ENCODE results near the gene BLOC1S3. TPM values are rescaled to one million over a fixed set of nuclear protein-coding genes. Genes with fewer than 3 reads are reported as not detected.

The BLOC1S3 gene
- total RNA-seq, 1 experiment from 2014 or later: 25.2 TPM

DNA sequence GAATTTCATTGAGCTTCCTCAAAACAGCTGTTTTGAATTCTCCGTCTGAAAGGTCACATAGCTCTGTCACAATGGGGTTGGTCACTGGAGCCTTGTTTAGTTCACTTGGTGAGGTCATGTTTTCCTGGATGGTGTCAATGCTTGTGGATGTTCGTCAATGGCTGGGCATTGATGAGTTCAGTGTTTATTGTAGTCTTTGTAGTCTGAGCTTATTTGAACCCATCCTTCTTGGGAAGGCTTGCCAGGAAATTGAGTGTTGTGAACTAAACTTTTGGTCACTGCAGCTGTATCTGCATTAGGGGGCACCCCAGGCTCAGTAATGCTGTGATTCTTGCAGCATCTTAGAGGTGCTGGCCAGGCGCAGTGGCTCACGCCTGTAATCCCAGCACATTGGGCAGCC lies 22.0 kb downstream of the BLOC1S3 start:
- no TSS peak for BruUV-seq (replicated peaks)
- intact Hi-C loops (cut with micrococcal nuclease; ENCODE audit: unreplicated experiment): loop anchor here (1.0 to 2.0 kb wide), 2 partner anchors 48 to 138 kb away; no protein-coding TSS in a partner anchor
- Mint-ChIP-seq H3K27ac (ENCODE audit: unreplicated experiment) (no peak overlapping the region), H3K27me3 (ENCODE audit: unreplicated experiment) (peaks cover 41% of the 10 kb centered on the region), H3K4me1 (ENCODE audit: low read depth, unreplicated experiment) (no peaks in the 10 kb centered on the region), H3K9me3 (ENCODE audit: low read depth, unreplicated experiment) (no peaks in the 10 kb centered on the region), H3K36me3 (ENCODE audit: insufficient read depth, unreplicated experiment) (no peaks in the 10 kb centered on the region), H3K4me3 (ENCODE audit: low read depth, unreplicated experiment) (no peak overlapping the region)
- DNase-seq: peak; percentile 59
- CTCF ChIA-PET: interaction anchor here (0.6 to 1.5 kb wide), 9 partner anchors 13 to 460 kb away, joined by 3 to 10 read pairs (median 4); no protein-coding TSS in a partner anchor
- TF ChIP-seq, protein P1, sequence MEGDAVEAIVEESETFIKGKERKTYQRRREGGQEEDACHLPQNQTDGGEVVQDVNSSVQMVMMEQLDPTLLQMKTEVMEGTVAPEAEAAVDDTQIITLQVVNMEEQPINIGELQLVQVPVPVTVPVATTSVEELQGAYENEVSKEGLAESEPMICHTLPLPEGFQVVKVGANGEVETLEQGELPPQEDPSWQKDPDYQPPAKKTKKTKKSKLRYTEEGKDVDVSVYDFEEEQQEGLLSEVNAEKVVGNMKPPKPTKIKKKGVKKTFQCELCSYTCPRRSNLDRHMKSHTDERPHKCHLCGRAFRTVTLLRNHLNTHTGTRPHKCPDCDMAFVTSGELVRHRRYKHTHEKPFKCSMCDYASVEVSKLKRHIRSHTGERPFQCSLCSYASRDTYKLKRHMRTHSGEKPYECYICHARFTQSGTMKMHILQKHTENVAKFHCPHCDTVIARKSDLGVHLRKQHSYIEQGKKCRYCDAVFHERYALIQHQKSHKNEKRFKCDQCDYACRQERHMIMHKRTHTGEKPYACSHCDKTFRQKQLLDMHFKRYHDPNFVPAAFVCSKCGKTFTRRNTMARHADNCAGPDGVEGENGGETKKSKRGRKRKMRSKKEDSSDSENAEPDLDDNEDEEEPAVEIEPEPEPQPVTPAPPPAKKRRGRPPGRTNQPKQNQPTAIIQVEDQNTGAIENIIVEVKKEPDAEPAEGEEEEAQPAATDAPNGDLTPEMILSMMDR (IDR thresholded peaks at IDR 0.05; ENCODE audit: unreplicated experiment): no peak

DNA sequence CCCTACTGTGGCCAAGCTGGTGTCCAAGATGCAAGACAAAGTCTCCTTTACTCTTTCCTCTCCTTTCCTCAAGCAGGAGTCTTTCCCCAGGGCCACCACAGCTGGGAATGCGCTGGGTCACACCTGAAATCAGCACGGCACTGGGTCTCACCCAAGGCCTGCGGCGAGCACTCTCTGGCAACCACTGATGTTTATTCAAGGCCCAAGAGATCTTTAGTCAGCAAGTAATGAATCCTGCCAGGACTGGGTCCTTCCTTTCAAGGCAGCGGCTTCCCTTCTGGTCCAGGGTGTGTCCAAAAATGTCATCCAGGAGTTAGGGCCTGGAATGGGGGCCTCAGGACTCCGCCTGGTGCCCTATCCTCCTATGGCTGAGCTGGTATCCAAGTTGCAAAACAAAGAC lies 24.1 kb downstream of the BLOC1S3 start:
- TF ChIP-seq, protein P1 (IDR thresholded peaks at IDR 0.05; ENCODE audit: unreplicated experiment): no peak
- no peak for DNase-seq
- BruUV-seq (replicated peaks): no TSS peak
- H3K27me3 Mint-ChIP-seq (ENCODE audit: unreplicated experiment): peaks cover 31% of the 10 kb centered on the region
- no peaks in the 10 kb centered on the region for H3K4me1 Mint-ChIP-seq (ENCODE audit: low read depth, unreplicated experiment)
- intact Hi-C loops (cut with micrococcal nuclease; ENCODE audit: unreplicated experiment): no loop called here
- H3K4me3 Mint-ChIP-seq (ENCODE audit: low read depth, unreplicated experiment): no peak overlapping the region
- no peaks in the 10 kb centered on the region for H3K36me3 Mint-ChIP-seq (ENCODE audit: insufficient read depth, unreplicated experiment)
- CTCF ChIA-PET: no interaction called here
- H3K27ac Mint-ChIP-seq (ENCODE audit: unreplicated experiment): no peak overlapping the region
- H3K9me3 Mint-ChIP-seq (ENCODE audit: low read depth, unreplicated experiment): no peaks in the 10 kb centered on the region

DNA sequence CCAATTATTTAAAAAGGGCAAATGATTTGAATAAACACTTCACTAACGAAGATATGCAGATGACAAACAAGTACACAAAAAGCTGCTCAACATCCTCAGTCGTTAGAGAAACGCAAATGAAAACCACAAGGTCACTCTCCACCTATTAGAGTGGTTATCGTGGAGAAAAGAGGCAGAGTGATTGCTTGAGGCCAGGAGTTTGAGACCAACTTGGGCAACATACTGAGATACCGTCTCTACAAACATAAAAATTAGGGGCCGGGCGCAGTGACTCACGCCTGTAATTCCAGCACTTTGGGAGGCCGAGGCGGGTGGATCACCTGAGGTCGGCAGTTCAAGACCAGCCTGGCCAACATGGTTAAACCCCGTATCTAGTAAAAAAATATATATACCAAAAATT lies 27.2 kb downstream of the BLOC1S3 start:
- no peak overlapping the region for H3K4me3 Mint-ChIP-seq (ENCODE audit: low read depth, unreplicated experiment)
- TF ChIP-seq, protein P1 (IDR thresholded peaks at IDR 0.05; ENCODE audit: unreplicated experiment): no peak
- H3K36me3 Mint-ChIP-seq (ENCODE audit: insufficient read depth, unreplicated experiment): no peaks in the 10 kb centered on the region
- H3K9me3 Mint-ChIP-seq (ENCODE audit: low read depth, unreplicated experiment): no peaks in the 10 kb centered on the region
- CTCF ChIA-PET: interaction anchor here (0.6 kb wide), 1 partner anchor 40 kb away, joined by 5 read pairs; no protein-coding TSS in a partner anchor
- H3K4me1 Mint-ChIP-seq (ENCODE audit: low read depth, unreplicated experiment): peaks cover 16% of the 10 kb centered on the region
- no peak overlapping the region for H3K27ac Mint-ChIP-seq (ENCODE audit: unreplicated experiment)
- DNase-seq: no peak
- intact Hi-C loops (cut with micrococcal nuclease; ENCODE audit: unreplicated experiment): no loop called here
- no TSS peak for BruUV-seq (replicated peaks)
- no peaks in the 10 kb centered on the region for H3K27me3 Mint-ChIP-seq (ENCODE audit: unreplicated experiment)

DNA sequence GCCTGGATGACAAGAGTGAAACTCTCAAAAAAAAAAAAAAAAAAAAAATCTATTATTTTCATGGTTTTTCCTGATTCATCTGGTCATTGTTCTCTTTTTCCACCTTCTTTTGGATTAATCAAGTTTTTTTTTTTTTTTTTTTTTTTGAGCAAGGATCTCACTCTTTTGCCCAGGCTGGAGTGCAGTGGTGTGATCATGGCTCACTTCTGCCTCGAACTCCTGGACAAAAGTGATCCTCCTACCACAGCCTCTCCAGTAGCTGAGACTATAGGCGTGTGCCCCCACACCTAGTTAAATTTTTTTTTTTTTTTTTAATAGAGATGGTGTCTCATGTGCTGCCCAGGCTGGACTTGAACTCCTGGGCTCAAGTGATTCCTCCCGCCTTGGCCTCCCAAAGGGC lies 27.7 kb downstream of the BLOC1S3 start:
- intact Hi-C loops (cut with micrococcal nuclease; ENCODE audit: unreplicated experiment): no loop called here
- H3K36me3 Mint-ChIP-seq (ENCODE audit: insufficient read depth, unreplicated experiment): peaks cover 1% of the 10 kb centered on the region
- CTCF ChIA-PET: interaction anchor here (0.6 kb wide), 1 partner anchor 40 kb away, joined by 5 read pairs; no protein-coding TSS in a partner anchor
- no peak overlapping the region for H3K27ac Mint-ChIP-seq (ENCODE audit: unreplicated experiment)
- no peak overlapping the region for H3K4me3 Mint-ChIP-seq (ENCODE audit: low read depth, unreplicated experiment)
- peaks cover 22% of the 10 kb centered on the region for H3K4me1 Mint-ChIP-seq (ENCODE audit: low read depth, unreplicated experiment)
- no peaks in the 10 kb centered on the region for H3K27me3 Mint-ChIP-seq (ENCODE audit: unreplicated experiment)
- TF ChIP-seq, protein P1 (IDR thresholded peaks at IDR 0.05; ENCODE audit: unreplicated experiment): no peak
- H3K9me3 Mint-ChIP-seq (ENCODE audit: low read depth, unreplicated experiment): no peaks in the 10 kb centered on the region
- DNase-seq: no peak
- no TSS peak for BruUV-seq (replicated peaks)

All from Calu3 (cell line).